ENCODE data around the gene HNF4A.

DNA sequence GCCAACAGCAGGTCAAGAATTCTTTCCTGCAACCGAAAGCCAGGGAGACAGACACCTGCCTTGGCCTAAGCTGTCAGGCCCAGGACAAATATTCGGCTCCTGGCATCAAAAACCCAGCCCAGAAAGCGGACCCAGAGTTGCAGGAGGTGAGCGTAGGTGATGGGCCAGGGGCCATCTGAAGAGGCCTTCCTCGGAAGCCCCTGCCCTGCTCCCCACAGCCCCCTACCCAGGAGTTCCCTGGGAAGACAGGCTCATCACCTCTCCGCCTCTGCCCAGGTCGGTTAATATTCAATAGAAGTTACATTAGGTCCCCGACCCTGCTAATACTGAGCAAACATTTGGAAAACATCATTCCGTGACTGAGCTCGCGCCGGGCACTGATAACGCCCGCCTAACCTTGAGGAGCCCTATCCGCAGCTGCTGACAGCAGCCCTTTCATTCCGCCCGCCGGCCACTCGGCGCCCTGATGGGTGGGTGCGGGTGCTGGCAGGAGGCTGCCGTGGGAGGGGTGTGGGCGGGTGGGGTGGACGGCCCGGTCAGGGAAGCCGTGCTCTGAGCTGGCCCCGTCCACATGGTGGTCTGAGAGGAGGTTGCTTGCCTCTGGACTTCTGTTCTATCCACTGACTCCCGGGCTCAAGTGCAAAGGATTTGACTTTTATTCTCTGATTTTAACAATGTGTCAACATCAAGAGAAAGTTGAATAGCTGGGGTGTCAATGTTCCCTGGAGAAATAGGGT, 55.7 kb downstream of the HNF4A start:
- no peak; the same call in 1 of the 2 replicates for TF ChIP-seq JDP2 (CRISPR knock-in tag; IDR thresholded peaks at IDR 0.05; ENCODE audit: borderline replicate concordance)
- TF ChIP-seq ZBTB21 (CRISPR knock-in tag; IDR thresholded peaks at IDR 0.05): peak; percentile 43; the same call in 1 of the 2 replicates
- peak; percentile 51; the same call in 1 of the 2 replicates for TF ChIP-seq ZNF143 (CRISPR knock-in tag; IDR thresholded peaks at IDR 0.05)
- TF ChIP-seq JUNB (CRISPR knock-in tag; IDR thresholded peaks at IDR 0.05; ENCODE audit: borderline replicate concordance): no peak
- peak; percentile 40; the same call in 1 of the 2 replicates for TF ChIP-seq TAF1 (CRISPR knock-in tag; IDR thresholded peaks at IDR 0.05)
- peak; percentile 81 for TF ChIP-seq SIX4 (CRISPR knock-in tag; IDR thresholded peaks at IDR 0.05)
- TF ChIP-seq CTCF (CRISPR knock-in tag; IDR thresholded peaks at IDR 0.05): no peak; the same call in 1 of the 2 replicates
